GM19193 (cell line): ENCODE results near the gene GRP.

ENCODE experiments used
- POLR2A ChIP-seq: IDR thresholded peaks from 4 replicates; pipeline ENCODE4 v1.6.1; 2011; ENCODE audit not compliant: insufficient read depth, insufficient read length; ENCODE audit errors: extremely low read depth

GRP gene

GRCh38 chr18:59272221-59272888, 52.4 kb downstream of the GRP start:
- no peak for TF ChIP-seq POLR2A

DNA sequence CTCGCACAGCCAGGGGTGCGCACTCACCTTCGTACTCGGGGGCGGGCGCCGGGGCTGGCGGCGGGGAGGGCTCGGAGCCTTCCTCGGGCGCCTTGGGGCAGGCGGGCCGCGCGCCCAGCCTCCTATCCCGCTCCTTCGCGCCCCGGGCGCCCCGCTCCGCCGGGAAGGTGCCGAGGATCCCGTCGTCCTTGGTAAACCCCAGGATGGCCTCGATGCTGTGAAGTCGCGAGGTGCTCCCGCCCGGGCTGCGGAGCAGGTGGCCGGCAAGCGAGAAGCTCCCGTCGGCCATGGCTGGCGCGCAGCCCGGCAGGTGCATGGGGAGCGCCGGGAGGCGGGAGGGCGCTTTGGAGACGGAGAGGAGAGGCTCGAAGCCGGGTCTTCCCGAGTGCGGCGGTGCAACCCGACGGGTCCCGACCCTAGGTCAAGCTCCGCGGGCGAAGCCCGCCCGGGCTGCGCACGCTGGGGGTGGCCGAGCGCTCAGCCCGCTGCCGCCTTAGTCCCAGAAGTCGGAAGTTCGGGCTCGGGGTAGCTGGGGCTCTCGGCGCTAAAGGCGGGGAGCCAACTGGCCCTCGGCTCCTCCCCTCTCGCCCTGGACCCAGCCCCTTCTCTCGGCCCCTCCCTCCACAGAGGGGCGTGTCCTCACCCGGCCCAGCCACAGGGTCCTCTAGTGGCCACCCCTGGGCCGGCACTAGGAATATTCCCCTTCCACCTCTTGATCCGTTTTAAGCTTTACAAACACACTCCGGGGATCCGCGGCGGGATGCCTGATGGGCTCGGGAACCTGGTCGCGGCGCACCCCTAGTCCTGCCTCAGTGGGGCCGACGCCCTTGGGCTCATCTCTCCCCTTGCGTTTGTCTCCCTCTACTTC, 53.2 kb downstream of the GRP start, which contains the start of gene RAX:
RAX (minus strand) TSS at position 564 of the 868 bp plus-strand sequence; CDS start at position 316, 248 bp downstream.
- TF ChIP-seq POLR2A, result no peak

- no peak for TF ChIP-seq POLR2A
Measured at GRCh38 chr18:59273759-59274532, 54.0 kb downstream of the GRP start.

DNA sequence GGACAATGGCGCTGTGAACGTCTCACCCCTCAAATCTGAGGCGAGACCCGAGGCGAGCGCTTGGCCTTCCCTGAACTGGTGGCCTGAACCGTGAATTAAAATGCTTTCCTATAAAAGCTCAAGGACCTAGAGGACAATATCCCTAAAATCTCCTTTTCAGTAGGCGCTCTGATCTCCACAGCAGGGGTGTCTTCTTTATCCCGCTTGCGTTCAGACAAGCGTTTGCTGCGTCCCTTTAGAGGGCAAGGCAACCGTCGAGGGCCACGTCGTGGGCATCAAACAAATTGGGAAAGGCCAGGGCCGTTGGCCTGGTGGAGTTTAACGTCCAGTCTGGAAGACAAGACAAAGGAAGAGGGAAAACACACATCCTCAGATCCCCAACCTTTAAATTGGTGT, 54.6 kb downstream of the GRP start:
- no peak for TF ChIP-seq POLR2A

- no peak for TF ChIP-seq POLR2A
Measured at GRCh38 chr18:59275406-59275949, 55.5 kb downstream of the GRP start.

DNA sequence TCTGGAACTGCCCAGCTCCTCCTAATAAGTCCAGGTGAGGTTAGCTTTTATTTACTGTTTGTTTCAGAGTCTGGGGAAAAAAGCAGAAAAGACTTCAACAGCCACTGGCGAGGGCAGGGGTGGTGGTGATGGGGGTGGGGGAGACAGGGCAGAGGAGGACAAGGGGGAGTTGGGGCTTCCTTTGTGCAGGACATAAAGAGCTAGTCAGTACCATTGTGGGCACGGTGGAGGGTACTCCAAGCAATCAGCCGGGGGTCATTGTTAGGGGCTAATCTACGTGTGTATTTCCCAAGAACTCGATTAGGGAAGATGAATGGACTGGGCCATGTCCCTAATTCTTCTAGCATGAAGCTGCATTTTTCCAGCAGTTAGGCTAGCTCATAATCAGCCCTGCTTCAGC, 56.1 kb downstream of the GRP start:
- no peak for TF ChIP-seq POLR2A

DNA sequence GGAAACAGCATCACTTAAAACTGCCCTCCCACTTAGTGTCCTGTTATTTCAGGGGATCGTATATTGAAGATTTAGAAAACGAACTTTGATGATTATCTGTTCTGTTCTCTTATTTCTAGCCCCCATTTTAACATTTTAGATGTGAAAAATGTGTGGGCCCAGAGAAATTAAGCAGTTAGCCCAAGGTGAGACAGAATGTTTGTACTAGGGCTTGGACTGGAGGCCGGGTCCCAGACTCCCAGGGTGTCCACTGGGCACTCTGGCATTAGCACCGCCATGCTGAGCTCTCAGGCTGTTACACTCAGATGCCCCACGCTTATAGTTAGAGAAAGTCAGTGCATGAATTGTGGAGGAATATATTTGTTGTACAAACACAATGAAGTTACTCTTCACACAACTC, 58.8 kb downstream of the GRP start:
- TF ChIP-seq POLR2A, result no peak

GRCh38 chr18:59279193-59279592, 59.2 kb downstream of the GRP start:
- TF ChIP-seq POLR2A, result no peak

DNA sequence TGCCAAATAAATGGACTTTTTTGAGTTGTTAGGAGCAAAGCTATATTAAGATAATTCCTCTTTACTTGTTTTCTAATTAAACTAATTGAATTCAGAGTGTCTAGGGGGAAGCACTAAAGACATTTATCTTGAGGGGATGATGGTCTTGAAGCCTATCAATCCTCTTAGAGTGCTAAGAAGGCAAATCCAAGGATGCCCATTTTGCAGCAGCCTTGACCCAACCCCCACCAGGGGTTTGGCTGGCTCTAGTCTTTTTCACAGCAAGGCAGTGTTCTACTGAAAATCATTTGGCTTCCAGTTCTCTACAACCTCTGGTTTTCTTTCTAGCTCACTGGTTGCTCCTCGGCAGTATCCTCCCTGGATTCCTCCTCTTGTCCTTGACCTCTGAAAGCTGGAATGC, 59.8 kb downstream of the GRP start:
- TF ChIP-seq POLR2A, result no peak
